DLD1 (cell line): Measurements from ENCODE around the gene URGCP.

Experiments
- in situ Hi-C: cut with HindIII; loops from 2 replicates; pipeline ENCODE4 v1.10.0; 2017; ENCODE audit warnings: low sequenced_read_pairs

URGCP gene

GRCh38 chr7:43876976-43877745 is 29.2 kb downstream of the URGCP start:
- in situ Hi-C loops, result no loop called here

GRCh38 chr7:43876241-43876640 is 30.2 kb downstream of the URGCP start:
- in situ Hi-C loops, result no loop called here

GRCh38 chr7:43873300-43873699 is 33.1 kb downstream of the URGCP start:
- in situ Hi-C loops, result no loop called here

GRCh38 chr7:43872406-43873110 is 33.8 kb downstream of the URGCP start:
- in situ Hi-C loops, result no loop called here

- in situ Hi-C loops, result no loop called here
Measured at GRCh38 chr7:43871064-43871463, 35.3 kb downstream of the URGCP start.

- in situ Hi-C loops, result no loop called here
Measured at GRCh38 chr7:43870316-43870715, 36.1 kb downstream of the URGCP start.

GRCh38 chr7:43869867-43870240 is 36.5 kb downstream of the URGCP start:
- in situ Hi-C loops, result no loop called here

GRCh38 chr7:43869006-43869866 is 37.2 kb downstream of the URGCP start, which contains the start of gene MRPS24:
TSS of gene MRPS24 (minus strand) at chr7:43869517. CDS start at chr7:43869495, 22 bp downstream.
- in situ Hi-C loops, result no loop called here

- in situ Hi-C loops, result no loop called here
Measured at GRCh38 chr7:43868681-43869005, 37.8 kb downstream of the URGCP start.

- in situ Hi-C loops, result no loop called here
Measured at GRCh38 chr7:43868181-43868580, 38.2 kb downstream of the URGCP start.

- in situ Hi-C loops, result no loop called here
Measured at GRCh38 chr7:43865277-43865676, 41.1 kb downstream of the URGCP start.

- in situ Hi-C loops, result no loop called here
Measured at GRCh38 chr7:43864126-43864525, 42.3 kb downstream of the URGCP start.

- in situ Hi-C loops, result no loop called here
Measured at GRCh38 chr7:43856996-43857395, 49.4 kb downstream of the URGCP start.

- in situ Hi-C loops, result no loop called here
Measured at GRCh38 chr7:43856316-43856715, 50.1 kb downstream of the URGCP start.

- in situ Hi-C loops, result no loop called here
Measured at GRCh38 chr7:43855176-43855575, 51.2 kb downstream of the URGCP start.

GRCh38 chr7:43851805-43852204 is 54.6 kb downstream of the URGCP start:
- in situ Hi-C loops, result no loop called here

- in situ Hi-C loops, result no loop called here
Measured at GRCh38 chr7:43850348-43851116, 55.9 kb downstream of the URGCP start.

GRCh38 chr7:43849047-43849446 is 57.3 kb downstream of the URGCP start:
- in situ Hi-C loops, result loop anchor here (25.0 kb wide), 1 partner anchor 262 kb away; the partner anchor contains the start of gene STK17A

GRCh38 chr7:43847496-43847895 is 58.9 kb downstream of the URGCP start:
- in situ Hi-C loops, result loop anchor here (25.0 kb wide), 1 partner anchor 260 kb away; the partner anchor contains the start of gene STK17A

- in situ Hi-C loops, result loop anchor here (25.0 kb wide), 1 partner anchor 257 kb away; the partner anchor contains the start of gene STK17A
Measured at GRCh38 chr7:43844662-43845061, 61.7 kb downstream of the URGCP start.
